ENCODE measurements around the gene C6orf89.

- TF ChIP-seq CTCF (IDR thresholded peaks at IDR 0.05; ENCODE audit: insufficient read depth, low read length) (no peak), REST (IDR thresholded peaks at IDR 0.05; ENCODE audit: insufficient replicate concordance, low read depth) (no peak), GABPA (IDR thresholded peaks at IDR 0.05; ENCODE audit: low read depth) (no peak), POLR2AphosphoS5 (IDR thresholded peaks at IDR 0.05; ENCODE audit: low read depth) (no peak), SPI1 (IDR thresholded peaks at IDR 0.05; ENCODE audit: borderline replicate concordance, low read depth) (no peak)
Measured at GRCh38 chr6:36840432-36841403, 45.0 kb upstream of the C6orf89 start.

Measured in HL-60 (cell line).